ENCODE results near the gene HES3.
A peak's percentile ranks its signal among the peaks of the same experiment; 100 is the strongest.
"Not testable (repeated sequence)": the region's sequence is repeated elsewhere in the genome, so short reads cannot be mapped to it uniquely, and the experiment has no call there.

The HES3 gene

GRCh38 chr1:6243993-6244392 lies at the start of gene HES3:
TSS of gene HES3 (plus strand) at chr1:6244179. CDS start at chr1:6244366, 187 bp downstream.
- DNase-seq: no peak

GRCh38 chr1:6197746-6198427 lies 46.1 kb upstream of the HES3 start:
- no peak for DNase-seq

DNA sequence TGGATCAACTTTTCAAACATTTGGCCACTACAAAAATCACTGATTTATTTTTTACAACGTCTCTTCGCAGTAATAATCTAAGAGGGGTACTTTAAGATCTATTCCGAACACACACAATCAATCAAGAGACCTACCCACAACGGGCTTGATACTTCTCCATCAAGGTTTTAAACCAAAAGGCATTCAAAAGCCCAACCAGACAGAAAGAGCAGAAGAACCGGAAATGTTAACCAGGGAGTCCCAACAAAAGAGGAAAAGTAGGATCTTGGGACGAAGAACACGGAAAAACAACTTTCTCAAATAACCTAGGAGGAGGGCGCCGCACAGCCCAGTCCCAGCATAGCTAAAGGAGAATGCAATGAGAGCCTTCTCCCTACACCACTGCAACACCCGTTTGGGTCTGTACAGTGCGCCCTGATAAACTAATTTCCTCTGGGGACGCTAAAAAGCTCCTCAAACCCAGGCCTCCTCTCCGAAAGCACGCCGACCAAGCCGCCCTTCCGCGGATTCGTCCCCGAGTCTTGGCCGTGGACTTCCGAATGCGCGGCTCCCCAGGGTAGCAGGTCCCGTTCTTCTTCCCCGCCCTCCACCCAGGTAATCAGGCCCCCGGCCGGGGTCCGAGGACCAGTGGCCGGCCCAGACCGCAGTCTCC lies 45.2 kb upstream of the HES3 start:
- DNase-seq: peak in 1 of 2 donors; percentile 28

DNA sequence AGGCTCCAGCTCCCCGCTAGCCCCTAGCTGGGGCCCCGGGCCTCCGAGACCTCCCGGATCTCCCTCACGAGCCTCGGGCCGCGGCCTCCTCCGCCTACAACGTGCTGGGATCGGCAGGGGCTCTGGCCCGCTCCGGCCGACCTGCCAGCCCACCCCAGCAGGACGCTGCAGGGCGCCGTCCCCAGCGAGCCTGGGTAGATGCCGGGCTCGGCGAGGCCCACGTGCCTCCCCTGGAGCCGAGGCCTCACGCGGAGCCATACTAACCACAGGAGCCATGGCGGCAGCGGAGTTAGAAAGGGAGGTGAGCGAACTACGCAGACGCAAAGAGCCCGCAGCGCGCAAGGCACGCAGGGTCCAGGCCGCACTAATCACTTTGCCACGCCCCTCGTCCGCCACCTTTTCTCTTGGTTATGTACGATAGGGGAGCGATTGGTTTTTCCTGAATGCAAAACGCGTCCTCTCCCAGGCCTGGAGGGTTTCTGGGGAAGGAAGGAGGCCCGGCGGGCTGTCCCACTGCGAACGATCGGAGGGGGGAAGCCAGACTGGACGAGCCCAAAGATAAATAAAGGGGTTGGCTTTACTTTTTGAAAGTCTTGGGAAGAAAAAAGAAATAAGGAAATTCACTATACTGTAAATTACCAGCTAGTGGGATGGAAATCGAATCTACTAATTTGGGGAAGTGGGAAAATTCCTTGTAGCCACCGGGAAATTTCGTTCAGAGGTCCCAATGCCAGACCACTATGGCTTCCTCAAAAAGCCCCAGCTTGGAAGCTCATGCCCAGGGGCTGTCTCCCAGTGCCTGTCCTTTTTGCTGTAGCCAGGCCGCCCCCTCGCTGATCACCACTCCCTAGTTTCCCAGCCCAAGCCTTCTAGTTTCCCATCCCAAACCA lies 44.4 kb upstream of the HES3 start, which contains the start of gene RPL22:
Gene RPL22, minus strand, starts transcription at position 298 of the 890 bp plus-strand sequence. Its CDS starts 22 bp downstream, at position 276.
- DNase-seq: peak; percentile 97

GRCh38 chr1:6200188-6200809 lies 43.7 kb upstream of the HES3 start:
- DNase-seq: no peak

- no peak for DNase-seq
Measured at GRCh38 chr1:6202256-6202655, 41.7 kb upstream of the HES3 start.

DNA sequence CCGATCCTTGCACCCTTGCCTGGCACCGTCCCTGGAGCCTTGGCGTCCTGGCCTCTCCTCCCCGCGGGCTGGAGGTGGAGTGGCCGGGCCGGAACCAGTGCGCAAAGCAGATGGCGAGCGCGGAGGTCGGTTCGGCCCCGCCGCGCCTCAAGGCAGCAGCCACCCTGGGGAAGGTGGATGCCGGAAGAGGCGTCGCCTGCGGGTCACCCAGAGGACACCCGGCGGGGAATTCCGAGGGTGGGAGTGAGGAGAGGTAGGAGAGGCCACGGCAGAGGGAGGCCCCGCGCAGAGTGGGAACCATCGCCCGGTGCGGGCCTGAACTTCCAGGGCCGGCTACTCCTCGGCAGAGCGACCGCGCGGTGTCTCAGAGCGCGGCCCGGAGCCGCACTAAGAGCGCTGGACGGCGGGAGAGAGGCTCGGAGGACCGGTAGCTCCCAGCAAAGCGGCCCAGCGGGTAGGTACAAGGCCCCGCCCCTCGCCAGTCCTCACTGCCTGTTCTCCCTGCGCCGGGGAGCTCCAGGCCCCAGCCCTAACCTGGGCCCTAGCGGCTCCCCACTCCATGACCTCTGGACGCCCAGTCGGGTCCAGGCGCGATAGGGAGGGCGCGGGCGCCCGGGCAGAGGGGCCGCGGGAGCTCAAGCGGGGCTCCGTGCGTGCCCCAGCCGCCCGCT lies 38.0 kb upstream of the HES3 start, which contains the start of gene RNF207:
Gene RNF207, plus strand, starts transcription at position 271 of the 671 bp plus-strand sequence. CDS start 417 bp downstream, outside the sequence.
- peak; percentile 49 to 69 for DNase-seq

- no peak for DNase-seq
Measured at GRCh38 chr1:6206520-6206855, 37.5 kb upstream of the HES3 start.

- DNase-seq: no peak
Measured at GRCh38 chr1:6207075-6207885, 36.7 kb upstream of the HES3 start.

- no peak for DNase-seq
Measured at GRCh38 chr1:6207921-6208320, 36.1 kb upstream of the HES3 start.

DNA sequence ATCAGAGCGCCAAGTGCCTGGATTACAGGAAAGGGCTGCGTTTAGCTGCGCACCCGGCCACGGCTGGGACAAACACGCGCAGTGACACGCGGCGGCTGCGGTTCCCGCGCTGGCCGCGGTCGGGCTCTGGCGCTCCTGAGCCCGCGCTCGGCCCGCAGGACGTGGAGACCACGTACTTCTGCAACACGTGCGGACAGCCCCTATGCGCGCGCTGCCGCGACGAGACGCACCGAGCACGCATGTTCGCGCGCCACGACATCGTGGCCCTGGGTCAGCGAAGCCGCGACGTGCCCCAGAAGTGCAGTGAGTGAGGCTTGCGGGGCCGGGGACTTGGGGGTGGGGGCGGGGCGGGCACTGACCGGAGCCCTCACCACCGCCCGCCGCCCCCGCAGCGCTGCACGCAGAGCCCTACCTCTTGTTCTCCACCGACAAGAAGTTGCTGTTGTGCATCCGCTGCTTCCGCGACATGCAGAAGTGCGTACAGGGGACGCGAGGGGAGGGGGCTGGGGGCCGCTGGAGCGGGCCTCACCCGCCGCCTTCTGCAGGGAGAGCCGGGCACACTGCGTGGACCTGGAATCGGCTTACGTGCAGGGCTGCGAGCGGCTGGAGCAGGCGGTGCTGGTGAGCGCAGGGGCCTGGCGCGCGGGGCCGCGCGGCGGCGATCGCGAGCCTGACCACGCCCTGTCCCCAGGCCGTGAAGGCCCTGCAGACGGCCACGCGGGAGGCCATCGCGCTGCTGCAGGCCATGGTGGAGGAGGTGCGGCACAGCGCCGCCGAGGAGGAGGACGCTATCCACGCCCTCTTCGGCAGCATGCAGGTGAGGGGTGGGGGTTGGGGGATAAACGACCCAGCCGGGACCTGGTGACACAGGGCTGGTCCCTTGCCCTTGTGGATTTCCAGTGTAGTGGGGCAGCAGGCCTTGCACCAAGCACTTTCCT lies 35.0 kb upstream of the HES3 start:
- DNase-seq: no peak

- no peak for DNase-seq
Measured at GRCh38 chr1:6209661-6210580, 34.1 kb upstream of the HES3 start.

GRCh38 chr1:6210591-6211355 lies 33.2 kb upstream of the HES3 start:
- DNase-seq: no peak

DNA sequence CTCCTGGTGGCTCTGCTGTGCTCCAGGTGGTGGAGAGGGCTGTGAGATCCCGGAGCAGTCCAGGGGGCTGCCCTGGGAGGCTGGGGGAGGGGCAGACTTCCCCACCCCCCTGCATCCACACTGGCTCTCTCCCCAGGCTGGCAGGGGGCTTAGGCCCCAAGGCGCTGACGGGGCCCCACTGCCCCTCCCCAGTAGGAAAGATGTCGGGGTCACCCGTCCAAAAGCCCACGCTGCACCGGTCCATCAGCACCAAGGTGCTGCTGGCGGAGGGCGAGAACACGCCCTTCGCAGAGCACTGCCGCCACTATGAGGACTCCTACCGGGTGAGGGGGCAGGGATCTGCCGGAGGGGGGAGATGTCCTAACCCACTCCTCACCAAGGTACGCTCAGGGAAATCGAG lies 32.2 kb upstream of the HES3 start:
- no peak for DNase-seq

- no peak for DNase-seq
Measured at GRCh38 chr1:6212193-6212959, 31.6 kb upstream of the HES3 start.

GRCh38 chr1:6218375-6219164 lies 25.4 kb upstream of the HES3 start:
- DNase-seq: no peak

- DNase-seq: not testable (repeated sequence)
Measured at GRCh38 chr1:6219641-6220040, 24.3 kb upstream of the HES3 start.
